ENCODE measurements around the gene USP22.

GRCh38 chr17:20996724-20997615 is 45.8 kb downstream of the USP22 start:
- TF ChIP-seq, protein P1, sequence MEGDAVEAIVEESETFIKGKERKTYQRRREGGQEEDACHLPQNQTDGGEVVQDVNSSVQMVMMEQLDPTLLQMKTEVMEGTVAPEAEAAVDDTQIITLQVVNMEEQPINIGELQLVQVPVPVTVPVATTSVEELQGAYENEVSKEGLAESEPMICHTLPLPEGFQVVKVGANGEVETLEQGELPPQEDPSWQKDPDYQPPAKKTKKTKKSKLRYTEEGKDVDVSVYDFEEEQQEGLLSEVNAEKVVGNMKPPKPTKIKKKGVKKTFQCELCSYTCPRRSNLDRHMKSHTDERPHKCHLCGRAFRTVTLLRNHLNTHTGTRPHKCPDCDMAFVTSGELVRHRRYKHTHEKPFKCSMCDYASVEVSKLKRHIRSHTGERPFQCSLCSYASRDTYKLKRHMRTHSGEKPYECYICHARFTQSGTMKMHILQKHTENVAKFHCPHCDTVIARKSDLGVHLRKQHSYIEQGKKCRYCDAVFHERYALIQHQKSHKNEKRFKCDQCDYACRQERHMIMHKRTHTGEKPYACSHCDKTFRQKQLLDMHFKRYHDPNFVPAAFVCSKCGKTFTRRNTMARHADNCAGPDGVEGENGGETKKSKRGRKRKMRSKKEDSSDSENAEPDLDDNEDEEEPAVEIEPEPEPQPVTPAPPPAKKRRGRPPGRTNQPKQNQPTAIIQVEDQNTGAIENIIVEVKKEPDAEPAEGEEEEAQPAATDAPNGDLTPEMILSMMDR (IDR thresholded peaks at IDR 0.05; ENCODE audit: insufficient read depth, low read length) = no peak
- TF ChIP-seq SPI1 (IDR thresholded peaks at IDR 0.05; ENCODE audit: borderline replicate concordance, low read depth) = no peak
